ENCODE data around the gene OR2D2. TPM values are rescaled to one million over a fixed set of nuclear protein-coding genes. Genes with fewer than 3 reads are reported as not detected.

The OR2D2 gene
- polyA plus RNA-seq, 2 of the 4 experiments (the other 2 are of a cell fraction), result not detected

DNA sequence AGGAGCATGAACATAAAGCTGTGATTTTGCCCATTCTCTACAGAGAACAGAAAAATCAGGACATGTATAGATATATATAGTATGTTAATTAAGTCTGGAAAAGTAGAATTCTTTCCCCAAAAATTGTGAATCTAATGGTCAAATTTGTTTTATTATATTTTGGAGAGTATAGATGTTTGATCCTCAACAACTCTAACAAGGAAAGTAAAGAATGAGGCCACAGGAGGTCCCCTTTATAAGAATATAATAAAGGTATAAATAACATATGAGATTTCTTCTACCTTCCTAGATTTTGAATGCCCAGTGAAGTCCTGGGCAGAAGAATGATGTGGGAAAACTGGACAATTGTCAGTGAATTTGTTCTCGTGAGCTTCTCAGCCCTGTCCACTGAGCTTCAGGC lies 16.0 kb downstream of the OR2D2 start, which contains the start of gene OR10A4:
OR10A4 (plus strand) TSS at position 301 of the 400 bp plus-strand sequence; CDS start at position 324, 23 bp downstream.
- H3K27ac ChIP-seq, result no peak within 1 kb of the TSS
- FAIRE-seq (no peak), DNase-seq (ENCODE audit: low read depth in 1 of 2, low spot score in 1 of 2) (no peak), ATAC-seq (no peak)
- CTCF ChIA-PET, result no interaction called here
- TF ChIP-seq CBX2 (IDR thresholded peaks at IDR 0.05; ENCODE audit: borderline replicate concordance, low read depth) (no peak), CBX8 (IDR thresholded peaks at IDR 0.05) (no peak), ZNF302 (CRISPR knock-in tag; IDR thresholded peaks at IDR 0.05) (no peak), EHF (CRISPR knock-in tag; IDR thresholded peaks at IDR 0.05) (no peak), POLR2A (IDR thresholded peaks at IDR 0.05; ENCODE audit: low read length) (no peak)
- no peaks in the 10 kb centered on the region for H3K9me3 ChIP-seq
- 0% methylated on average over 1 of the region's 1 CpG for WGBS (ENCODE audit: missing lambda C conversion rate)
- H3K4me2 ChIP-seq, result no peak within 1 kb of the TSS
- H3K4me3 ChIP-seq, result no peak within 1 kb of the TSS
- no peaks in the 10 kb centered on the region for H3K4me1 ChIP-seq
- POLR2A ChIA-PET, result no interaction called here

GRCh38 chr11:6875761-6876160 lies 16.5 kb downstream of the OR2D2 start:
- Histone ChIP-seq H3K27ac (no peak overlapping the region), H3K4me1 (no peaks in the 10 kb centered on the region), H3K4me2 (no peak overlapping the region), H3K4me3 (no peak overlapping the region), H3K9me3 (no peaks in the 10 kb centered on the region)
- CTCF ChIA-PET, result no interaction called here
- POLR2A ChIA-PET, result no interaction called here
- TF ChIP-seq REST (IDR thresholded peaks at IDR 0.05), result no peak
- TF ChIP-seq SMC3 (IDR thresholded peaks at IDR 0.05), result no peak
- TF ChIP-seq JUNB (IDR thresholded peaks at IDR 0.05), result no peak
- no peak for TF ChIP-seq HOXA7 (CRISPR knock-in tag; IDR thresholded peaks at IDR 0.05)
- TF ChIP-seq PBX3 (IDR thresholded peaks at IDR 0.05), result no peak
- no peak for TF ChIP-seq NPAS2 (CRISPR knock-in tag; IDR thresholded peaks at IDR 0.05; ENCODE audit: borderline replicate concordance)
- no peak for TF ChIP-seq MYC (IDR thresholded peaks at IDR 0.05; ENCODE audit: borderline replicate concordance, low read length)
- no peak for TF ChIP-seq CEBPB (IDR thresholded peaks at IDR 0.05)
- no peak for TF ChIP-seq TP53 (CRISPR knock-in tag; IDR thresholded peaks at IDR 0.05)
- TF ChIP-seq EHF (CRISPR knock-in tag; IDR thresholded peaks at IDR 0.05), result no peak
- WGBS (ENCODE audit: missing lambda C conversion rate), result 2% methylated on average over 2 of the region's 2 CpGs
- FAIRE-seq (no peak), DNase-seq (ENCODE audit: low read depth in 1 of 2, low spot score in 1 of 2) (no peak), ATAC-seq (no peak)

GRCh38 chr11:6871278-6871677 lies 21.0 kb downstream of the OR2D2 start:
- ATAC-seq, result no peak
- POLR2A ChIA-PET, result no interaction called here

GRCh38 chr11:6864438-6864837 lies 27.9 kb downstream of the OR2D2 start:
- TF ChIP-seq PBX3 (IDR thresholded peaks at IDR 0.05) (no peak), MAFK (IDR thresholded peaks at IDR 0.05; ENCODE audit: partially characterized antibody) (no peak)
- Histone ChIP-seq H3K4me1 (no peaks in the 10 kb centered on the region), H3K4me2 (no peak overlapping the region), H3K27ac (no peak overlapping the region), H3K9me3 (no peaks in the 10 kb centered on the region), H3K4me3 (no peak overlapping the region)
- WGBS (ENCODE audit: missing lambda C conversion rate), result 6% methylated on average over 1 of the region's 1 CpG
- DNase-seq (ENCODE audit: low read depth in 1 of 2, low spot score in 1 of 2) (no peak), ATAC-seq (no peak), FAIRE-seq (no peak)
- CTCF ChIA-PET, result no interaction called here
- POLR2A ChIA-PET, result interaction anchor here (0.7 kb wide), 1 partner anchor 148 kb away, joined by 4 read pairs; no protein-coding TSS in a partner anchor

More at GRCh38 chr11:6871278-6871677, 21.0 kb downstream of the OR2D2 start:
- FAIRE-seq, result no peak
- CTCF ChIA-PET, result no interaction called here
- Histone ChIP-seq H3K4me2 (no peak overlapping the region), H3K9me3 (no peaks in the 10 kb centered on the region), H3K4me3 (no peak overlapping the region), H3K4me1 (no peaks in the 10 kb centered on the region), H3K27ac (no peak overlapping the region)
- WGBS (ENCODE audit: missing lambda C conversion rate), result 0% methylated on average over 1 of the region's 1 CpG
- no peak for DNase-seq (ENCODE audit: low read depth in 1 of 2, low spot score in 1 of 2)
- TF ChIP-seq CBX8 (IDR thresholded peaks at IDR 0.05), result no peak
